ENCODE data around the gene ABCD4.

ABCD4 gene

DNA sequence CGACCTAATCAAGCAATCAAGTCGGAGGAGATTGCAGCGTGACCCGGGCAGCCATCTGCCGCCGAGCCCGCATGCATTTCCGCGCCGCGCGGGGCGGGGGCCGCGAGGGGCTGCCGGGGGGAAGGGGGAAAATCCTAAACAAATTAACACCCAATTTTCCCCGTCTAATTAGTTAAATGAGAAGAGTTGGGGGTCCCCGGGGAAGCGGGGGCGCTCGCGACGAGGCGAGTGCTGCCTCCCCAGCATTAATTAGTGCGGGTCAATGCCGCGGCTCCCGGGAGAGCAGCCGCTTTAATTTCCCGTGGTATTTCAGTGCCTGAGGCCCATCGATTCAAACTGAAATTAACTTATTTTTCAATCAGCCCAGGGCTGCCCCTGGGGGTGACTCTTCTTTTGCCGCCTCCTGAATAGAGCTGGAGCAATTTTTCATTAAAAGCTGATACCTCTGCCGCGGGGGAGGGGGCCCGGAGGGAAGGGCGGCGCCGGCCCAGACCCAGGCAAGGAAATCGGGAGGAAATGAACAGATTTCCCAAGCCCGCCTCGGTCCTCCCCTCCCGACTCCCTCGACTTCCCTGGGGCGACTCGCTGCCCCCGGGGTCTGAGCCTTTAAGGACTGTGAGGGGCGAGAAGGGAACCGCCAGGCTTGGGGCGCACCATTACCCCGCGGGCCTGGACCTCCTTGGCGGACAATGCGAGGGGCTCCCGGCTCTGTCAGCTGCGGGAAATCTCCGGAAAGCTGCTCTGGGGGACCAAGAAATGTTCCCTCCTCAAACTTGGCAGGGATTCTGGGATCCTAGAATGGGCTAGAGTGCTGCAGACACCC, 44.6 kb downstream of the ABCD4 start:
- DNase-seq: no peak

DNA sequence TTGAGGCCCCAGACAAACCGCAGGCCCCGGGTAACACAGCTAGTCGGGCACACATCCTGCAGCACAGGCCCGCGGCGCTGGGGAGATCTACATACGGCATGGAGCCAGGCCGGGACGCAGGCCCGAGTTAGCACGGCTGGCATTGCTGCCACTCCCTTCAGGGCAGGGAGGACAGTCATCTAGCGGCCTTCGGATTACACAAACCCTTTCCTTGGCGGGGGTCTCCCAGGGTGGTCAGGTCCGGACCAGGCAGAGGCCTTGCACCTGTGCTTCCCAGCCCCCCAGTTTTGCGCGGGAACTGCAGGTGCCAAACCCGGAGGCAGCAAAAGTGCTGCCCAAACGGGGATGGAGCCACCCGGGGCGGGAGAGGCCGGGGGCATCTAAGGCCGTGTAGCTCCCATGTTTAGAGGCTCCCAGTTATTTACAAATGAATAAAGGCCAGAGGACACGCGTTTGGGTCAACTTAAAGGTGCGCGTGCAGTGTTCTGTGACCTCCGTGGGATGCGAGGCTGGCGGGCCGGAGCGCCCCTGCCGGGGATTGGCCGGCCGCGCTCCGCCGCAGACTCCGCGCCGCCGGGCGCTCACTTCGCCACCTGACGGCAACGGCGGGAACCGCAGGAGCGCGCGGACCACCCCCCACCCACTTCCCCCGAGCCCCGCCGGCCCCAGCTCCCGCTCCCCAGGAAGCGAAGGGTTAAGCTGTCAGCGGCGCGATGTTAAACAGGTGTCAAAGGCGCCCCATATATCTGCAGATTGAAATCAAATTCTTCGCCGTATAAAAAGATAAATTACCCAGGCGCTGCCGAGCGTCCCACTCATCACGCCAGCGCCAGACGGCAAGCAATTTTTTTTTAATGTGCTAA, 45.4 kb downstream of the ABCD4 start:
- no peak for DNase-seq

DNA sequence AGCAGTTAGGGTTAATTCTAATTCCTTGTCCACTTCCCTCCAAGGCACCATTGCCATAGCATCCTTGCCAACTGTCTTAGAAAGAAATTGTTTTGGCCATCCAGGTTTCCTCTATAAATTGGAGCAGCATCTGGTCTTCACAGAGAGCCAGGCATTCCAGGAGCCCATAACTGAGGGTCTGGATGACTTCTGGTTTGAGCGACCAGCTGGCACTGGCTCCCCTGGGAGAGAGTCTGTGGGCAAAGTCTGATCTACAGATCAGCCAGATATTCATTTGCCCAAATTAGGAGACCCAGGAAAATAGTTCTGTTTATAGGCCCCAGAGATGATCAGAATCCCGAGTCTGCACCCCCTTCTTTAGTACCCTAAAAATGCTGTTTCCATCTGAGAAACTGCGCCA, 47.5 kb downstream of the ABCD4 start:
- DNase-seq: no peak

DNA sequence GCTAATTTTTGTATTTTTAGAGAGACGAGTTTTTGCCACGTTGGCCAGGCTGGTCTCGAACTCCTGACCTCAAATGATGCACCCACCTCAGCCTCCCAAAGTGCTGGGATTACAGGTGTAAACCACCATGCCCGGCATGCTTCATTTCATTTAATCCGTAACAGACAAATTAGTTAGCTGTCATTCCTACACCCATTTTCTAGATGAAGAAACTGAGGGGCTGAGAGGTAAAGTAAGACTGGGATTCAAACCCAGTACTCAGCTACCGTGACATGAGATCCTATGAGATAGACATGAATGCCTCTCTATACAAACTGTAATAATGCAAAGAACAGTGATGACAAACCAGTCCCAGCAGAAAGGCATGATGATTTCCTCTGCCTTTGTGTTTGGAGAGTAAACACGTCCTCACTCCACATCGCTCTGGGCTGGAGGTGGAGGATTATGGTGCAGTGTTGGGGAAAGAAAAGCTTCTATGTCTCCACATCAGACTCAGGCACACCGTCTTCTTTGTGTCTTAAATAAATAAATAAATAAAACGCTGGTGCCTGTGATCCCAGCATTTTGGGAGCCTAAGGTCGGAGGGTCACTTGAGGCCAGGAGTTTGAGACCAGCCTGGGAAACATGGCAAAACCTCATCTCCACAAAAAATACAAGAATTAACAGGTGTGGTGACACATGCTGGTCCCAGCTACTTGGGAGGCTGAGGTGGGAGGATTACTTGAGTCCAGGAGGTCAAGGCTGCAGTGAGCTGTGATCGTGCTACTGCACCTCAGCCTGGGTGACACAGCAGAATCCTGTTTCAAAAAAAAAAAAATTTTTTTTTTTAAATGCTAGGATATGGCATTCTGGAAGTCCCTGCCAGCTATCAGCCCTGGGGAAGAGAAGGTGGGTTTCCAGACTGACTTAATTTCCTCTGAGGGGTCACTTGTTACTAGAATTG, 53.0 kb downstream of the ABCD4 start:
- no peak for DNase-seq

DNA sequence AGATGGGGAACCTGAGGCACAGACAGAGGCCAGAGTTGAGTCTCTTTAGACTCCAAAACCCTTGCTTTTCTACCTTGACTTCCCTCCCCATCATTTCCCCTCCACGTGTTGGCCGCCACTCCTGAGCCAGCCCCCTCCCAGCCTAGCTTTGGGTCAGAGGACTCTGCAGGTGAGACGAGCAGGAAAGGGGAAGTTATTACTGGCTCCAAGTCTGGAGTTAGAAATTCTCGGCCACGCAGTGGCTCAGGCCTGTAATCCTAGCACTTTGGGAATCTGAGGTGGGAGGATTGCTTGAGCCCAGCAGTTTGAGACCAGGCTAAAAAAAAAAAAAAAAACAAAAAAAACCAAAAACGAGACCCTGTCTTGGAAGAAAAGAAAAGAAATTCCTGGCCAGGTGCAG, 54.7 kb downstream of the ABCD4 start:
- no peak for DNase-seq

DNA sequence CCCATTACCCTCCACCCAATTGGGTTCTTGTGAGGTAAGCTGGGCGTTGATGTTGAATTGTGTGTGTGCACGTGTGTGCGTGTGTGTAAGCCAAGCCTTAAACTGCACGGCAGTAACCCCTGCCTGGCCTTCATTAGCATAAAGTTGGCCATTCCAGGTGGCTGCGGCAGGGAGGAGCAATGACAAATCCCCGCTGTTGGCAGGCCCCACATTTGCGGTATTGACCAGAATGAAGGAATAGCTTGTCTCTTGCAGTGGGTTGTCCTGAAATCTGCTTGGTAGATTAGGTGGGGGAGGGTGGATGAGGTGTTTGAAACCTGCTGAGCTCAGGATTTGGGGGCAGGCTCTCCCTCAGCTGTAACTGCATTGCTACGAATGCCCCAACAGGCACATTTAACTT, 56.2 kb downstream of the ABCD4 start:
- DNase-seq: no peak

DNA sequence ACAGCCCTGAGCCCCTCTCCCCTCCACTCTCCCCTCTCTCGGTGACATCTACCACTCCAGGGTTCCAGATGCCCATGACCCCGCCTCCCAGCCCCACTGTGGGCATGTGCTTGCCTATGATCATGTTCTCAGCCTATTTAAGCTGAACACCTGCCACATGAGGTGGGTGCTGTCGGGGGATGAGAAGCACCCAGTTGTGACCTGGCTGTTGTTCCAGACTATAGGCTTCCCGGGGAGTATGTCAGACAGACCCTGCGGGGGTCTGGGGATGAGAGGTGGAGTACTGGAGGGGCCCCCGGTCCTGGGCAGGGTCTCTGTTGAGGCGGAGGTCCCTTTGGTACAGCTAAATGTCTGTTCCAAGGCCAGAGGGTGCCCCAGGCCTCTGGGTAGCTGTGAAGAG, 57.4 kb downstream of the ABCD4 start:
- DNase-seq: no peak

DNA sequence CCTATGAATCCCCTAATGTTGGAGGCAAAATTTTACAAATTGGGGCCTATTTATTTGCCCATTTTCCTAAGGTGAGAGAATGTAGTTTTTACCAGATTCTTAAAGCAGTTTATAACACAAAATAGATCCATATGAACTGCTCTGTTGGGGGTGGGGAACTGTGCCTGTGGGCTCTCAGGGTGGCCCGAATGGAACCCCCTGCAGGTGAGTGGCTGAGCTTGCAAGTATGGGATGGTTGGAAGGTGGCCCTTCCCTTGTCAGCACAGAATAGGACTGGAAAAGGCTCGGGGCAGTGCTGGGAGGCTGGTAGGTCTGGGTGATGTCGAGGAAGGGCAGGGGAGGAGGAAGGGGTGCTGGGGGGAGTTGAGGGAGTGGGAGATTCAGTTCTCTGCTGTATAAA, 58.6 kb downstream of the ABCD4 start:
- no peak for DNase-seq

DNA sequence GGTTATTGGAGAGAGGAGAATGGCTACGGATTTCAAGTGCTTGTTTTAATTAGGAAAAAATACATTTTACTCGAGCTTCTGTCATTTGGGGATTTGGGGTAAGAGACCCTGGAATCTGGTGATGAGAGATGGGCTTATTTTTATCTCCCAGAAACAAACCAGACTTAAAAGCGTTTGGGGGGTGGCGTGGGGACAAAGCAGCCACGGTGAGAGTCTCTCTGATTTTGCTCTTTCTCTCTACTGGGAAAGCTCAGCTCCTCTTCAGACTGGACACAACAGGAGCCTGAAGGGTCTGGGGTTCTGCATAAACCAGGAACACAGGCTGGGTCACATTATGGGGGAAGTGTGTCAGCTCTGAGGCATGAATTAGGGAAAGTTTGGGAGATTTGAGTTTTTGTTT, 59.7 kb downstream of the ABCD4 start:
- no peak for DNase-seq

DNA sequence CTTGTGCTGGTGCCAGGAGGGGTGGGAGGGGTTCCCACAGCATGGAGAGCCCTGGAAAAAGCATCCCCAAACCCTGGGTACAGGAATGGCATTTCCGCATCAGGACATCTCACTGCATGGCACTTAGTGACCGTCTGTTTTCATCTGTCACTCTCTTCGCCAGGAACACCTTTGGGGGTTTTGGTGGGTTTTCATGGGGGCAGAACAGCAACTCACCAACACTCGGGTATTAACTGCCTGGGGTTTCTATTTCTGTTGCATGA, 60.0 kb downstream of the ABCD4 start:
- no peak for DNase-seq

DNA sequence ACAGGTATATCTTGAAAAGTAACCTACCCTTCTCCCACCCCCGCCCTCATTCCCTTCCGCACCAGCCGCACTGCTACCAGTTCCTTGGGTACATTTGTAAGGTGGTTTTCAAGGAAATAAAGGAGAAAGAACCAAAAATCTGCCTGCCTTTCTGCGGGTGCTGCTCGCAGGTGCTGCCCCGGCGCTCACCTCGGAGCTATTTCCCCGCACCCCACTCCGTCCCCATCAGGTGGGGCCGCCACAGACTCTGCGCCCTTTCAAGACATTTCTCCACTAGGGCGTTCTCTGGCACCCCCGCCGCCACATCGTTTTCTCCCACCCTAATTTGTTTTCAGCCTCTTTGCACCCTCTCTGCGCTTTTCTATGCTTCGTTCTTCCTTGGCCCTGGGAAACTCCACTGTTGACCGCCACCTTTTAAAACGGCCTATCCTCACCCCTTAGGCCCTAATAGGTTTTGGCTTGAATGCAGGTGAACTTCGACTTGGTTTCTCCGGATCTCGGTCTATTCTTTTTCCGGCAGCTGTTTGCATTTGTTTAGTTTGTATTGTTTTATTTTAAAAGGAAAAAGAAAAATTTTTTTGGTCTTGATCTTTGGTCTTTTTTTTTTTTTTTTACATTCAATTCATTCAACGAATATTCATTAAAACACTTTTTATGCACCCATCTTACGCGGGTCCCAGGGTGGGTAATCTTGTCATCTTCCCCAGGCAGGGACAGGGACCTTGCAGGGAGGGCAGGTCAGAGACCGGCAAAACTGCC, 60.5 kb downstream of the ABCD4 start:
- DNase-seq: no peak

DNA sequence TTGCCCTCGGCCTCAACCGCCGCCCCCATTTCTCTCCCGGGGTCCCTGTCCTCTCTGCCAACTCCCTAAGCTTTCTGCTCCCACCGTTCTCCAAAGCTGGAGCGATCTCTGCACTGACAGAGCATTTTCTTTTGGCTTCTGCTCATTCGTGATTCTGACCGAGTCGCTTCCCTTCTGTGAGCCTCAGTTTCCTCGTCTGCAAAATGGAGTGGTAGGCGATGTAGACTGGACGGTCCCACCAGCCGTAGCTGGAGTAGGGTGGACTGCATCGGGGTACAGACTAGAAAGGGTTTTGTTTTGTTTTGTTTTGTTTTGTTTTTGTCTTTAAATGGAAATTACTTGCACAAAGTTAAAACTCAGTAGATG, 61.1 kb downstream of the ABCD4 start:
- DNase-seq: no peak

DNA sequence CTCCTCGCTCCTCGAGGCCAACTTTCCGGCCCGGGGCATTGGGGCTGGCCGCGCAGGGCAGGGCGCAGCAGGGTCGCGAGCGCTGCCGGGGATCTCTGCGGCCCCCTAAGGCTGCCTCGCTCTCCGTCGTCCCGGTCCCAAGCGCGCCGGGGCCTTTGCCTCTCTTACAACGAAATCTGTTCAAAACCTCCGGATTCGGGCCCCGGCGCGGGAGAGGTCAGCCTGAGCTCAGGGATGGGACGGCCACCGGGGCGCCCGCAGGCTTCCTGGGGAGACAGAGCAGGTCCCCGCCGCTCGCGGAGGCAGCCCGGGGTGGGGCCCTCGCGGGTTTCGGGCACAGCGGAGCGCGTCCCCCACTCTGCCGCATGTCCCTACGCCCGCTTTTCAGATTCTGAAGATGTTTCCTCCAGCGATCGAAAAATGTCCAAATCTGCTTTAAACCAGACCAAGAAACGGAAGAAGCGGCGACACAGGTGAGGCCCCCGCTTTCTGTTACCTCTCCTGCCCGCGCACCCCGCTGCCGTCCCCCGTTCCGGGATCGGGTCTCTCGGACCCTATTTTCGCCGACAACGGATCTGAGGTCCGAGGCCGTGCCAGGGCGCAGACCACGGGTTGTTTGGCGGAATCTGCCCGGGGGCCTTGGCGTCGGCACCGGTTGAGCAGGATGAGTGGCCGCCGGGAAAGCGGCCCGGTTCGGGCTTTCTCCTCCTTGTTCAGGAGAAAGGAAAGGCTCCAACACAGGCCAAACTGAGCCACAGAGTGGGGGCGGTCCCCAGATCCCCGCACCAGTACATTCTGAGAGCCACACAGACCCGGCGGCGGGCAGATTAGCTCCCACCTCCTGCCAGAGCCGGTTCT, 61.7 kb downstream of the ABCD4 start:
- DNase-seq: no peak

DNA sequence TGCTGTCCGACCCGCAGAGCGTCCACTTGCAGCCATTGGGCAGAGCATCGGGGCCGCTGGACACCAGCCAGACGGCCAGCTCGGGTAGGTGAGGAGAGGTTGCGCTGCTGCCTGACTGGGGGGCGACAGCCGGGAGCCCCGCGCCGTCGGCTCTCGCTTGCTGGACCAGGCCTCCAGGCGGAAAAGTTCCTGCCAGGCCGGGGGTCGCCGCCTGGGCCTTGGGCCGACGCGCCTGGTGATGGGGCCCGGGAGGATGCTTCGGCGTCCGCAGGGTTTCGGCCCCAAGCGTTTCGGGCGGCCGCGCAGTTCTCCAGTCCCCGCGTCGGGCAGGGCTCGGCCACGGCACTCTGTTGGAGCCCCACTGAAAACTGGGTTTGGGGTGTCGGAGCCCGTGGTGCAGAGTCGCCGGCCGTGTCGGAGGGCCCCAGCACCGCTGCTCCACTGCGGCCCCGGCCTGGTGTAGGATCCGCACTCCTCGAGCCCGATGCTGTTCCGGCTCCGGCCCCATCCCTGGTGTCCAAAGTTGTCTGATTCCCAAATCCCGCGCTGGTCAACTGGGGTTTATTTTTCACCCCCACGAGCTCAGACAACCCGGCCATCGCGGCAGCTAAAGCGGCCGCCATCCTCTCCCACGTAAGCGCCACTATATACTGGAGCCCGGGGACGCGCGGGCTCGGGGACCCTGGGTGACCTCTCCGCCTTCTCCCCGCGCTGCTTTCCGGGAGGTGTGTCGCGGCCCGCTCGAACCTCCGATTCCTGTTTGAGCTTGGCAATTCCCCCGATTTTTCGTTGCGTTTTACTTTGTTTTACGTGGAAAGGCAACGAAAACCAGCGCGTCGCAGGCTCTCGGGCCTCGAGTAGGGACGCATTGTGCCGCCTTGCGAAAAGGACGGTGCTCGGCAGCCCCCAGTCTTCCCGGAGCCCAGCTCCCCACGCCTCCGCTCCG, 62.6 kb downstream of the ABCD4 start:
- no peak for DNase-seq

DNA sequence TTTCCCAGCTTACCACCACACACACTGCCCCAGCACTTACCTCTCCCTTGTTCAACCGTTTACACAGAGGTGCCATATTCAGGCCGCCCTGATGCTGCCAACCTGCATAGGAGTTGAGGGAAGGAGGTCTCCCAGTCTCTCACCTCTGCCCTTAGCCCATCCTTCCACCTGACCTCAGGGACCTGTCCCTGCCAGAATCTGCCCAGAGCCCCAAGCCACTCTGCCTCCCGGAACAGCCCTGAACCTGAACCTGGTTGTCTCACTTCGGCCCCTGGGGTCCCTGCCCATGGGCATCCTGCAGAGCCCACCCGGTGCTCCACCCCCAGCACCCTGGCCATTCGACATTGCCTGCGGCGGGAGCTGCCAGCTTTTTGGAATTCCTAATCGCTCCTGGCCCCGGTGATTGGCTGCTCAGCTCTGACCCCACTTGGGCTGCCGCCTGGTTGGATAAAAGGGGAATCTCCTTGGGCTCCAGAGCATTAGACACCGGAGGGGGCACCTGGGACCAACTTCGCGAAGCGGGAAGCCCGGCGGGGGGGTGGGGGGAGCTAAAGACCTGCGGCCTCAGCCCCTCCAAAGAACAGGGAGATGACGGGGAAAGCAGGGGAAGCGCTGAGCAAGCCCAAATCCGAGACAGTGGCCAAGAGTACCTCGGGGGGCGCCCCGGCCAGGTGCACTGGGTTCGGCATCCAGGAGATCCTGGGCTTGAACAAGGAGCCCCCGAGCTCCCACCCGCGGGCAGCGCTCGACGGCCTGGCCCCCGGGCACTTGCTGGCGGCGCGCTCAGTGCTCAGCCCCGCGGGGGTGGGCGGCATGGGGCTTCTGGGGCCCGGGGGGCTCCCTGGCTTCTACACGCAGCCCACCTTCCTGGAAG, 63.5 kb downstream of the ABCD4 start, which contains the start of gene VSX2:
VSX2 (plus strand) TSS at position 476 of the 874 bp plus-strand sequence; CDS start at position 589, 113 bp downstream.
- DNase-seq: no peak

DNA sequence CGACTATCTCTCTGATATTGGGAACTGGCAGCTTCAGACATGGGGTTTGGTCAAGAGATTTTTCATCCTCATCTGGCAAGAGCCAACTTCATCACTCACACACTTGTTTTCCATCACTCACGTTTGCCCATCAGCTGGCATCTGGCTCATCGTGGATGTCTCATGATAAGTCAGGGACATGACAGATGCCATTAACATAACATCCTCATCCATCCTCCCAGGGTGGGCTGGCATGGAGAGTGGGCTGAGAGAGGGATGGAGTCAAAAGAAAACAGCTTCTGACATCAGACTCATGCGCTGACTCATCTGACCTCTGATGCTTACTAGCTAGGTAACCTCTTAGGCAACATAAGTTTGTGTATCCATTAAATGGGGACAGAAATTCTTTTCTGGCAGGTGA, 65.3 kb downstream of the ABCD4 start:
- DNase-seq: no peak

Data from amniotic stem cell (primary cell).